HL-60/S4 (cell line): ENCODE measurements around the gene CSNK1D.

ENCODE experiments used
- in situ Hi-C: fragments of 300-500 bp; cut with MboI; formaldehyde crosslinking; loops from 2 replicates; pipeline ENCODE4 v1.14.3; 2022; ENCODE audit warnings: low sequenced_read_pairs

CSNK1D gene

DNA sequence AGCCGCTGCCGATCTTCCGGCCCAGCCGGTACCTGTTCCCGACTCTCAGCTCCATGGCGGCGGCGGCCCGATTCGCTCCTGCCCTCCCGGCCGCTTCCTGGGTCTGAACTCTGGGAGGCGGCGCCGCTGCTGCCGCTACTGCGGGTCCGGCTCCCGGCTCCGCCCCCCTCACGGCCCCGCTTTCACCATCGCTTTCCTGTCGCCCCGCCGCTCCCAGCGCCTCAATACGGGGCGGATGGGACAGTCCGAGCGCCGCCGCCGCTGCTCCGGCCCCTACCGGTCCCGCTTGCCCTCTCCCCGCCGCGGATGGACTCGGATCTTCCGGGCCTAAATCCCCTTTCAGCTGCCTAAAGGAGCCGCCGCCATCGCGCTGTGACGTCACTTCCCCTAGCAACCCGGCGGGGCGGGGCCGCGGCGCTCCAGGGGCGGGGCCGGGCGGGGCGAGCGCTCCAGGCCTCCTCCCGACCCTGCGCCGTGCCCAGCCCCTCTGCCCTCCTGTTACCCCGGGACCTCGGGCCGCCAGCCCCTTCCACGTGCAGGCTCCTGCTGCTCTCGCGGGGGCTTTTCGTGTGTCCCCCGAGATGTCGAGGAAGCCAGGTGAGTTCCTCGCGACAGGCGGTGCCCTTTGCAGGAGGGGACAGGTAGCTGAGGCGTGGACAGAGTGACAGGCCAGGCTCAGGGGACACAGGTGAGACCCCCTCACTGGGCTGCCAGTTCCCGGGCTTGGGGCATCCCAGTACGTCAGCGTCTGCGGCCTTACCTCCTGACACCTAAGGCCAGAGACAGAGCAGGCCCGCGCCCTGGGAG, at the start of gene CSNK1D:
Gene CSNK1D, minus strand, starts transcription at position 374 of the 807 bp plus-strand sequence. Its CDS starts 319 bp downstream, at position 55.
- in situ Hi-C loops: no loop called here

DNA sequence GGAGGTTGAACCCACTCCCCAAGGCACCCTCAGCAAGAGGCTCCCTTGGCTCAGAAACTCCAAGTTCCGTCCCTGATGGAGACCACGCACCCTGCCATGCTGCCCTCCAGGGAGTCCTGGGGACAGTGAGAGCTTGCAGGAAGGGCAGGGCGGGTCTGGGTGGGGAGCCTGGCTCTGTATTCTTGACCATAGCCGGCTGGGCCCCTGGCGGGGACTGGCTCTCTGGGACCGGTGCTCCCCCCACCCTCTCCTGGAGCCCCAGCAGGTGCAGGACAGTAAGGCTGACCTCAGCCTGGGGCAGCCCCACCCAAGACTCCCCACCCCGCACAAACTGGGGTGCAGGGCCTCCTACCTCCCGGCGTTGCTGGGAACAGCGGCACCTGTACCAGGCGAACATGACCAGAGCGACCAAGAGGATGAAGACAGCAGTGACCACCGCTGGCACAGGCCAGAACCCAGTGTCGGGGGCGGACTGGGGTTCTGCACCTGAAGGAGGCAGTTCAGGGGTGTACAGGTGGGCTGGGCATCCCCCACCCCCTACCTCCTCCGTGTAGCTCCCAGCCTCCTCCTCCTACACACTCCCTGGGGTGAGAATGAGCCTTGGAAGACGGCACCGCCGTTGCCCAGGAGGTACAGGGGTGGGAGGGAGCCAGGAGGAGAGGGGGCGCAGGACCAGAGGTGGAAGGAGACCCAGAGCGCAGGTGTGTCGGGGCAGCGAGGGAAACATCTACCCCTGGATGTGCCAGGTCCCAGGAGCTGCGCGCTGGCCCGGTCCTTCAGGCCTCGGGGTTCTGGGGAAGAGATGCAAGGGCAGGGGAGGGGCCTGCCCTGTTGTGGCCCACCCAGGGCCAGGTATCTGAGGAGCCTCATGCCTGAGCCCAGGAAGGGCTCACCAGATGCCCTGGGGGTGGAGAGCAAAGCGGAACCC, 49.3 kb upstream of the CSNK1D start:
- in situ Hi-C loops: loop anchor here (10.0 kb wide), 1 partner anchor 78 kb away; no protein-coding TSS in a partner anchor

DNA sequence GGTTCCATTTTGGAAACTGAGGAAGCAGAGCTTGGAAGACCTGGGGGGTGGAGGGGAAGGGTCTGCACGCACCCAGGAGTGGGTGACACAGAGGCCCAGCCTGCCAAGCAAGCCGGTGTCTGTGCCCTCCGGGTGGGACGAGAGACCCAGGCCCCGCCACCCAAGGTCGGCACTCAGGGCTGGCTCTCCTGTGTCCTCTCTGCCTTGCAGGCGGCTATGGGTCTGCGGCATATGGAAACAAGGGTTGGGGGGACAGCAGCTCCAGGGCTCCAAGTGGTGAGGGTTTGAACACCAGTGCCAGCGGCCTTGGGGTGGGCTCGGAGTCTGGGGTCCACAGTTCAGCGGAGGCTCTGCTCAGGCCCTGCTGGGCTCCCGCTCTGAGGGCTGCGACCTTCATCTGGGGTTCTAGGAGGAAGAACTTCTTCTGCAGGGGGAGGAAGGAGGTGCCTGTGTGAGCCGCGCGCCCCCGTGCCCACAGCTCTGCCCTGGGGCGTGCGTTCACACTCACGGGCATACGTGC, 48.5 kb upstream of the CSNK1D start:
- in situ Hi-C loops: loop anchor here (10.0 kb wide), 1 partner anchor 77 kb away; no protein-coding TSS in a partner anchor

DNA sequence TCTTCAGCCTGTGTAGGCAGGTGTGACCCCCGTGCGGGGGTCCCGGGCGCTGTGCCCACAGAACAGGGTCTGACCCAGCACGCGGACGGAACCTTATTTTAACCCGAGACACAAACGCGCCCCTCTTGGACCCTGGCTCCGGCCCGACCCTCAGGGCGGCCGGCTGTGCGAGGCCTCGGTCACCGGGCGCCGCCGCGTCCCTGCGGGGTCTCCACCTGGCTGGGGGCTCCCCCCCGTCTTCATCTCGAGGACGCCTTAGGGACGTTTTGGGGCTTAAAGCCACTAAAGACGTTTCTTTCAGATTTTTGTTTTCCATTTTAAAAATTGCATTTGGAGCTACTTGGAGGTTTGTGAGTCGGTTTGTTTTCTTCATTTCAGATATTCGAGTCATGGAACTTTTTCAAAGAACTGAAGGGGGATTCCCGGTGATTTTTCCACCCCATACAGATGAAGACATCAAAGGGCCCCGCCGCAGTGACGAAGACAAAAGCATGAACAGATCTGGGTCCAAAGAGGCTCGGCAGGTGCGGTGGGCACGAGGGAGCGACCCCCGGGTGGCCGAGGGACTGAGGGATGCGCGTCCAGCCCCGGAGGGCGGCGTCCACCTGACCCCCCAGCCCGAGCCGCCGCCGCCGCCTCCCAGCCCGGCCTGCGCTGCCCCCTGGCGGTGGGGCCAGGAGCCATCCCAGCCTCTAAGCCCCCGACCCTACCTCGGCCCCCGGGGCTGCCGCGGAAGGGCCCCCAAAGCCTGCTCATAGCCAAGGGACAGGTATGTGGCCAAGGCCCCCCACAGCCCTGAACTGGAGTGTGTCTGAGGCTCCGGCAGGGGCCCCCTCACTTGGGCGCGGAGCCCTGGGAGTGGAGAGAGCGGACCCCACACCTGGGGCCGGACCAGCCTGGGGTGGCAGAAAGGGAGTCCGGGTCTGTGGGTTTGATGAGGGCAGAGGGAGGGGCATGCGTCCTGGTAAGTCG, 47.7 kb upstream of the CSNK1D start:
- in situ Hi-C loops: loop anchor here (10.0 kb wide), 1 partner anchor 76 kb away; no protein-coding TSS in a partner anchor

DNA sequence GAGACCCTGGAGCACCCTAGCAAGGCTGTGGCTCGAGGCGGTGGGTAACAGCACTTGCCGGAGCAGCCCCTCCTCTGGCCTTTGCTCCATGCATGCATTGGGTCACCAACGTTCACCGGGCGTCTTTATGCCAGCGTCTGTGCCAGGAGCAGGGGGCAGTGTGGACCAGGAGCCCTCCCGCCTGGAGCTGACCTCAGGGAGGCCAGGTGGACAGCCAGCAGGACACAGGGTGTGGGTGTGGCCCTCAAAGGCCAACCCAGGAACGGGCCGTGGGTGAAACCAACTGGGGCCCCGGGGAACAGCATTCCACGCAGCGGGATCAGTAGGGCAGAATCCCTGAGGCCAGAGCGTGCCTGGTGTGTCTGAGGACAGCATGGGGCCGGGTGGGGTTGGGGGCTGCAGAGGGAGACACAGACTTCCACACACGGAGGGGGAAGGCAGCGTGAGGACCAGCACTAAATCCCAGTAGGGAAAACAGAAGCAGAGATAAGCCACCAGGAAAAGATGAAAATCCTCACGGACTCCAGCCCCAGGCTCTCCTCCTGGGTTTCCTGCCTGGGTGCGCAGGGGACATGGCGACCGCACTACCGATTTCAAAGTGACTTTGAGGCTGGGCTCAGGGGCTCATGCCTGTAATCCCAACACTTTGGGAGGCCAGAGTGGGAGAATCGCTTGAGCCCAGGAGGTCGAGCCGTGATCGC, 46.8 kb upstream of the CSNK1D start:
- in situ Hi-C loops: loop anchor here (10.0 kb wide), 1 partner anchor 75 kb away; no protein-coding TSS in a partner anchor

DNA sequence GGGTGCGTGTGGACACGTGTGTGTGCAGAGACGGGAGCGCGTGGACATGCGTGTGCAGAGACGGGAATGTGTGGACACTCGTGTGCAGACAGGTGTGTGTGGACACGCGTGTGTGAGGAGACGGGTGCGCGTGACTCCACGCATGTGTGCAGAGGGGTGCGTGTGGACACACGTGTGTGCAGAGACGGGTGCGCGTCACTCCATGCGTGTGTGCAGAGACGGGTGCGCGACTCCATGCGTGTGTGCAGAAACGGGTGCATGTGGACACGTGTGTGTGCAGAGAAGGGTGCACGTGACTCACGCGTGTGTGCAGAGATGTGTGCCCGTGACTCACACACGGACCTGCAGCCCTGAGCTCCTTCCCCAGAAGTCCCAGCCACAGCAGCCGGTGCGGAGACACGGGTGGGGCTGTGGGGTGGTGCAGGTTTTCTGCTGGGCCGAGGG, 46.1 kb upstream of the CSNK1D start:
- in situ Hi-C loops: loop anchor here (10.0 kb wide), 1 partner anchor 75 kb away; no protein-coding TSS in a partner anchor

DNA sequence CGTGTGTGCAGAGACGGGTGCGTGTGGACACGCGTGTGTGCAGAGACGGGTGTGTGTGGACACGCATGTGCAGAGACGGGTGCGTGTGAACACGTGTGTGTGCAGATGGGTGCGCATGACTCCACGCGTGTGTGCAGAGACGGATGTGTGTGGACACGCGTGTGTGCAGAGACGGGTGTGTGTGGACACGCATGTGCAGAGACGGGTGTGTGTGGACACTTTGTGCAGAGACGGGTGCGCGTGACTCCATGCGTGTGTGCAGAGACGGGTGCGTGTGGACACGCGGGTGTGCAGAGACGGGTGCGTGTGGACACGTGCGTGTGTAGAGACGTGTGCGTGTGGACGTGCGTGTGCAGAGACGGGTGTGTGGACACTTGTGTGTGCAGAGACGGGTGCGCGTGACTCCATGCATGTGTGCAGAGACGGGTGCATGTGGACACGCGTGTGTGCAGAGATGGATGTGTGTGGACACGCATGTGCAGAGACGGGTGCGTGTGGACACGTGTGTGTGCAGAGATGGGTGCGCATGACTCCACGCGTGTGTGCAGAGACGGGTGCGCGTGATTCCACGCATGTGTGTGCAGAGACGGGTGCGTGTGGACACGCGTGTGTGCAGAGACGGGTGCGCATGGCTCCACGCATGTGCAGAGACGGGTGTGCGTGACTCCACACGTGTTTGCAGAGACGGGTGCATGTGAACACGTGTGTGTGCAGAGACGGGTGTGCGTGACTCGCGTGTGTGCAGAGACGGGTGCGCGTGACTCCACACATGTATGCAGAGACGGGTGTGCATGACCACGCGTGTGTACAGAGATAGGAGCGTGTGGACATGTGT, 45.5 kb upstream of the CSNK1D start:
- in situ Hi-C loops: no loop called here

DNA sequence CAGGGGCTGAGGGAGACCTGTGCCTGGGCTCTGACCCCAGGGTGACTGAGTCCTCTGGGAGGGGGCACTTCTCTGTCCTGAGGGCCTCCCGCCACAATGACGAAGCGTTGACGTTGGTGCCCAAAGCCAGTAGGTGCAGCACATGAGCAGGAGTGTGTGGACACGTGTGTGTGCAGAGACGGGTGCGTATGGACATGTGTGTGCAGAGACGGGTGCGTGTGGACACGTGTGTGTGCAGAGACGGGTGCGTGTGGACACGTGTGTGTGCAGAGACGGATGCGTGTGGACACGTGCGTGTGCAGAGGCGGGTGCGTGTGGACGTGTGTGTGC, 44.6 kb upstream of the CSNK1D start:
- in situ Hi-C loops: no loop called here

DNA sequence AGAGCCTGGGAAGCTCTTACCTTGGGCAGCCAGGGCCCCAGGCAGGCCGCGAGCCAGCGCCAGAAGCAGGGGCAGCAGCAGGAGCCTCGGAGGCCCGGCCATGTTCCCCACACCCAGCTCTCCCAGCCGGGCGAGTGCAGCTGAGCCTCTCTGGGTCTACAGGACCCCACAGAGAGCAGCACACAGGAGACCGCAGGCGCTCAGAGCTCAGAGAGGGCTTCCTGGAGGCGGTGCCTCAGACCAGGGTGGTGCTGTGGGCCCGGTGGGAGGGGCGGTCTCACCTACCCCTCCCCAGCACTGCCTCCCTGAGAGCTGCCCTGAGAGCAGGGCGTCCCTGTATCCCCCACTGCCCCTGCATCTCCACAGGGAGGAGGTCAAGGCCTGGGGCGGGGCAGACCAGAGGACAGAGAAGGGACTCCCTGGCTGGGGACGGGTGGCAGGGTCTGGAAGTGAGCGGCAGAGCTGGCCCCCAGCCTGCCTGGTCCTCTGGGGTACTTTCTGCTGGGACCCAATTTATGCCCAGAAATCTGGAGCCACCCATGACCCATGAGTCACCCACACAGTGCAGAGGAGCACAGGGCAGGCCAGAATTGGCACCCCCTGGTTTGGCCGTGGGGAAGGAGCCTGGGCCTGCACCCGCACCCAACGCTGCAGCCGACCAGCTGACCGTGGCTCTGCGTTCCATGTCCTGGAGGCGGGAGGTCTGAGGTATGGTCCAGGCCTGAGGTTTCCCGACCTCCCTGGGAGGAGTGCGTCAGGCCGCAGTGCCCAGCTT, 44.1 kb upstream of the CSNK1D start, which contains the start of gene CD7:
Gene CD7, minus strand, starts transcription at position 215 of the 775 bp plus-strand sequence. Its CDS starts 113 bp downstream, at position 102.
- in situ Hi-C loops: no loop called here

DNA sequence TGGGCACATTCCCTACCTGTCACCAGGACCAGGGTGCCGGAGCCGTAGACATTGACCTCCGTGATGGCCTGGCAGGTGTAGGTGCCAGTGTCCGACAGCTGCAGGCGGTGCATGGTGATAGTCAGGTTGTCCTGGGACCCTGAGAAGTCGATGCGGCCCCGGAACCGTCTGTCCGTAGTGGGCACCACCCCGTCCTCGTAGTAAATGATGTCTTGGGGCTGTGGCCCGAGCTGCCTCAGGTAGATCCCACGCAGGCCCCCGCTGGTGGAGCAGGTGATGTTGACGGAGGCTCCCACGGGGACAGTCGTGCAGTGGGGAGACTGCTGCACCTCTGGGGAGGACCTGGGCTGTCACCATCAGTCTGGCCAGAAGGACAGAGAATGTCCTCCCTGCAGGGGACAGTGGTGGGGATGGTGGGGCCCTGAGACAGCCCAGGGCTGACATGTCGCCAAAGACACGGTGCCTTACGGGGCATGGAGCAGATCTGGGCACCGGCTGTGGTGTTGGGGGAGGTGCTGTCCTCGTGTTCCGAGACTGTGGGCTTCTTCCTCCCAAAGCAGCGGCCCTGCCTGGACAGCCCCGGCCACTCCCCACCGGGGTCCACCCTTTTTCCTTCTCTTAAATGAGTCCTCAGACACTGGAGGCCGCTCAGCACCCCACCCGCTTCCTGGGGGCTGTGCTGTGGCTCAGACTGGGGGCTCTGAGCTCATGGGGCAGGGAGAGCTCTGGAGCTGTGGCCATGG, 43.3 kb upstream of the CSNK1D start:
- in situ Hi-C loops: no loop called here

DNA sequence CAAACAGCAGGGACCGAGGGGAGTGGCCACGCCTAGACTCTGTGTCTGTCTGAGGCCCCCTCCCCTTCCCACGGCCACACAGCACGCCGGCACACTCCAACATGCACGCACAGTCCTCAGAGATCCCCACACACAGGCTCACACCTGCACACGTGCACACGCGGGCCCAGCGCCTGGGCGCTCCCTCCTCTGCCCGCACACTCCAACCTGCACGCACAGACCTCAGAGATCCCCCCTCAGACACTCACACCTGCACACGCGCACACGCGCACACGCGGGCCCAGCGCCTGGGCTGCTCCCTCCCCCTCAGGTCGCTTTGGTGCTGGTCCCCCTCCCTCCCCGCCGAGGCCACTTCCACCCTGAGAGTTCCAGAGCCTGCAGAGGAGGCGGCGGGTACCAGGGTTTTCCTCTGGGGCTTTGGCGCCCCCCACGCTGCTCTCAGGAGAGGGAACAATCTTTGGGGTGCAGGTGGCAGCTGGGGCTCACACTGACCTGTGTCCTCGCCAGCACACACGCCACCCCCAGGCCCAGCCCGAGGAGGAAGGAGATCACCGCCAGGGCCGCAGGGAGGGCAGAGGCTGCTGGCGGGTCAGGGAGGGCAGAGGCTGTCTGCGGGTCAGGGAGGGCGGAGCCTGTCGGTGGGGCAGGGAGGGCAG, 42.3 kb upstream of the CSNK1D start:
- in situ Hi-C loops: no loop called here

DNA sequence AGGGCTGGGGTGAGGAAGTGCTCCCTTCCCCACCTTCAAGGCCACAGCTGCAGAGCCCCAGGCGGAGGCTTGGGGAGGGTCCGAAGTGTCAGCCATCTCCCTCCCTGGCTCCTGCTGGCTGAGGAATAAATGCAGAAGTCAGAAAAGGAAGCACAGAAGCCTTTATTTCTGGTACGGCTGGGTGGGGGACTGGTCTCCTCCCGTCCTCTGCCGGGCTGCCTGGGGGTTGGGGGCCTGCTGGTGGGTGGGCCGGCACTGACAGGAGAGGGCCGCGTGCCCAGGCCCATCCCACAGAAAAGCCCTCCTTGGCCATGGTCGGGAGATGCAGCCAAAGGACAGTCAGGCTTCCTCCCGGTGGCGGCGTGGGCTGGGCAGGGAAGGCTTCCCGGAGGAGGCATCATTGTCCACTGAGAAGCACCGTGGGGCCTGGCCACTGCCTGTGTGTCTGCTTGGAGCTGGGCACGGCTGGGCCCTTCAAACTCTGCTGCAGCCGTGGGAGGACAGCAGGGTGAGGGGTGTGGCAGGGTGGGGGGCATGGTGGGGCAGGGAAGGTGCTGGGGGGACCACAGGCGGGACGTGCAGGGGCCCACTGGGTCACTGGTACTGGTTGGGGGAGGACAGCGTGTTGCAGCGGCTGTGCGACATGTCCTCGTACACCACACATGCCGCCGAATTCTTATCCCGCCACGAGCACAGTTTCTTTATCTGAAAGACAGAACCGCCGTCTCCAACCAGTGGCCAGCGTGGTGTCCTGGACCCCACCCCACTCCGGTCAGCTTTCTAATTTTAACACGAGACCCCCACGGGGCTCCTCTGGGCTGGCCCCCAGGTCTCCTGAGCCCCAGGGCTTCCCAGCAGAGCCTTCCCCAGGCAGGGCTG, 41.5 kb upstream of the CSNK1D start:
- in situ Hi-C loops: no loop called here

DNA sequence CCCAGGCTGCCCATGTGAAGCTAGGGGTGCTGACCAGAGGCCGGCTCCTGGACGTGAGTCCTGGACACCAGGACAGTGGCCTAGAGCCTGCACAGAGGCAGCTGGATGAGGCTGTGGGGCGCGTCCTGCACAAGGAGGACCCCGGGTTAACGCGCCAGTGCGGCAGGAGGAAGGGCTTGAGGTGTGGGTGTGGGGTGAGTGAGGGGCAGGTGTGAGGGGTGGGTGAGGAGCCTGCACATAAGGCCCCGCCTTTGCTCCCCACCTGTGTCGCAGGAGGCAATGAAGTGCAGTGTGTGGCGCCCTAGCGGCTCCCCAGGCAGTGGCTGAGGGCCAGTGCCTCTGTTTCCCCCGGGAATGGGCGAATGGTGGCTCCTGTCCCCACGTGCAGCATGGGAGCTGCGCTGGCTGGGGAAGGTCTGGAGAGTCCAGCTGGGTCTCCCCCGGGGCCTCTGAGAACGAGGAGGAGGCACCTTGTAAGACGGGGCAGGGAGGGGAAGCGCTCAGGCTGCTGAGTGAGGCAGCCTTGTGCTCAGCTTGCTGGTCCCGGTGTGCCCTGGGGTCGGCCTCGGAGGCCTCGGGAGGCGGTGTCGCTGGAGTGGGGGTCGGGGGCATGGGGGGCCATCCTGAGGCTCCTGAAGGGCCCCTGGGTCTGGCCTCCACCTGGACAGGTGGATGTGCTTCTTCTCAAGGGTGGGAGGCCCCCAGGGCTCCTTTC, 40.7 kb upstream of the CSNK1D start:
- in situ Hi-C loops: no loop called here

DNA sequence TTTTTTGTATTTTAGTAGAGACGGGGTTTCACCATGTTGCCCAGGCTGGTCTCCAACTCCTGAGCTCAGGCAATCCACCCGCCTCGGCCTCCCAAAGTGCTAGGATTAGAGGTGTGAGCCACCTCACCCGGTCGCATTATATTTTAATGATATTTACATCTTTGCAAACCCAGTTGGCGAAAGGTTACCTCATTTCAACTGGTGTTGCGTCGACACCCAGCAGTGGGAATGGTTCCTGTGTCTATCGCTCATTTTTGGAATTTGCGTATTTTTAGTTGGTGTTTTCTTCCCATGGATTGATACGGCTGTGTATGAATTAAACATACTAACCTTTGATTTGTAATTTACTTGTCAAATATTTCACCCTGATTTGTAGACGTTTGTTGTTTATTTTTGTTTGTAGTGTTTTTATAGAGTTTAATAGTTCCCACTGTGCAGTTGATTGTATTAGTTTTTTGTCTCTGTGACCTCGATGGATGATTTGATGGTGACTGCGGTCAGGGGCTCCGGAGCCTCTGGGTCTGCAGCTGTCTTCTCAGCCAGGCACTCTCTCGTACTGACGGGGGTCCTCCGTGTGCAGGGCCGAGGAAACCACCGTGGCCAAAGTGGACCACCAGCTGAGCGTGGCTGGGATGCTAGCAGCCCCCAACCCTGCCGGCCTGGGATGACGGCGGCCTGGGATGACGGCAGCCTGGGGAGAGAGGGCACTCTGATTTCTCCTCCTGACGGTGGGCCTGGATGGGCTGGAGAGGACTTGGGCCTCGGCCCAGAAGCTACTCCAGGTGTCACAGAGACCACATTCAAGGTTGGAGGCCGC, 39.9 kb upstream of the CSNK1D start:
- in situ Hi-C loops: no loop called here
